ENCODE data around the gene PIKFYVE.

GRCh38 chr2:208255557-208256106, 10.4 kb upstream of the PIKFYVE start:
- TF ChIP-seq CTCF (IDR thresholded peaks at IDR 0.05; ENCODE audit: low read depth, low read length): no peak
- no peak for TF ChIP-seq POLR2A (IDR thresholded peaks at IDR 0.05; ENCODE audit: extremely low read depth, insufficient read length)
- no peak for TF ChIP-seq MAX (IDR thresholded peaks at IDR 0.05; ENCODE audit: low read depth, low read length)
- TF ChIP-seq MYC (IDR thresholded peaks at IDR 0.05; ENCODE audit: low read depth, low read length): no peak
